Neural progenitor cell (in vitro differentiated cells): ENCODE measurements around the gene USP35. TPM values are rescaled to one million over a fixed set of nuclear protein-coding genes. Genes with fewer than 3 reads are reported as not detected.

ENCODE experiments used
- DNase-seq: peaks from one replicate; pipeline ENCODE4 v3.0.0-alpha.2; 2016; ENCODE audit warnings: low spot score
- H2AFZ ChIP-seq: fragments of 200-600 bp; sonication (generic); replicated peaks from 2 replicates; pipeline ENCODE4 v1.6.1; 2016; ENCODE audit warnings: antibody characterized with exemption
- H3F3A ChIP-seq: fragments of 200-600 bp; sonication (generic); 2 replicates; pipeline ENCODE4 v1.6.1; 2016; ENCODE audit warnings: antibody characterized with exemption, low read depth
- H3K27ac ChIP-seq: fragments of 200-600 bp; sonication (generic); 2 replicates; pipeline ENCODE4 v1.5.1; 2016; ENCODE audit warnings: mild to moderate bottlenecking
- H3K27me3 ChIP-seq: fragments of 200-600 bp; sonication (generic); 2 replicates; pipeline ENCODE4 v1.6.1; 2016; ENCODE audit warnings: mild to moderate bottlenecking, moderate library complexity
- H3K36me3 ChIP-seq: fragments of 200-600 bp; sonication (generic); 2 replicates; pipeline ENCODE4 v1.5.1; 2016
- H3K4me1 ChIP-seq: fragments of 200-600 bp; sonication (generic); 2 replicates; pipeline ENCODE4 v1.6.1; 2016; ENCODE audit warnings: mixed run types
- H3K4me2 ChIP-seq: fragments of 200-600 bp; sonication (generic); 2 replicates; pipeline ENCODE4 v1.6.1; 2016
- H3K4me3 ChIP-seq: fragments of 200-600 bp; sonication (generic); 2 replicates; pipeline ENCODE4 v1.5.1; 2016
- H3K79me2 ChIP-seq: fragments of 200-600 bp; sonication (generic); 2 replicates; pipeline ENCODE4 v1.6.1; 2016; ENCODE audit warnings: low read depth
- H3K9ac ChIP-seq: fragments of 200-600 bp; sonication (generic); 2 replicates; pipeline ENCODE4 v1.6.1; 2016
- H3K9me3 ChIP-seq: fragments of 200-600 bp; sonication (generic); 2 replicates; pipeline ENCODE4 v1.5.1; 2016; ENCODE audit warnings: low read depth
- H4K20me1 ChIP-seq: fragments of 200-600 bp; sonication (generic); 2 replicates; pipeline ENCODE4 v1.6.1; 2016; ENCODE audit warnings: low read depth
- H3K27ac Mint-ChIP-seq: 3 replicates; pipeline ENCODE4 v1.8.0; 2021; ENCODE audit warnings: mixed read lengths
- H3K27me3 Mint-ChIP-seq: 2 replicates; pipeline ENCODE4 v1.8.0; 2022; ENCODE audit warnings: low read depth, mild to moderate bottlenecking, inconsistent platforms, moderate library complexity, mixed read lengths; ENCODE audit not compliant: insufficient read depth
- H3K36me3 Mint-ChIP-seq: 3 replicates; pipeline ENCODE4 v1.8.0; 2021; ENCODE audit warnings: mixed read lengths
- H3K4me1 Mint-ChIP-seq: 3 replicates; pipeline ENCODE4 v1.8.0; 2021; ENCODE audit warnings: mixed read lengths
- H3K4me3 Mint-ChIP-seq: 3 replicates; pipeline ENCODE4 v1.8.0; 2021; ENCODE audit warnings: mild to moderate bottlenecking, moderate library complexity, mixed read lengths
- H3K9me3 Mint-ChIP-seq: 3 replicates; pipeline ENCODE4 v1.8.0; 2020; ENCODE audit warnings: mixed read lengths
- CTCF ChIP-seq: fragments of 200-600 bp; sonication (generic); IDR thresholded peaks from 2 replicates; pipeline ENCODE4 v1.5.1; 2017; ENCODE audit warnings: antibody characterized with exemption, mild to moderate bottlenecking
- EZH2 ChIP-seq: fragments of 200-600 bp; sonication (generic); IDR thresholded peaks from 2 replicates; pipeline ENCODE4 v1.6.1; 2017; ENCODE audit warnings: antibody characterized with exemption, mild to moderate bottlenecking, moderate library complexity
- EZH2phosphoT487 ChIP-seq: fragments of 200-600 bp; sonication (generic); IDR thresholded peaks from 2 replicates; pipeline ENCODE4 v1.6.1; 2017; ENCODE audit warnings: antibody characterized with exemption
- total RNA-seq: library from RNA; depleted of rRNA; stranded (reverse); fragments of >200 nt; gene quantifications from 2 replicates; pipeline ENCODE4 v1.2.3, GENCODE V29; 2015; ENCODE audit warnings: low replicate concordance

The USP35 gene
- total RNA-seq, 1 donor from 2014 or later: 4.2 TPM

- Mint-ChIP-seq H3K27me3 (peaks cover 3% of the 10 kb centered on the region), H3K27ac (no peak overlapping the region), H3K4me1 (no peaks in the 10 kb centered on the region), H3K4me3 (no peak overlapping the region), H3K36me3 (peaks cover 24% of the 10 kb centered on the region), H3K9me3 (no peaks in the 10 kb centered on the region)
- Histone ChIP-seq H3K9me3 (no peaks in the 10 kb centered on the region), H3K27me3 (no peaks in the 10 kb centered on the region), H3K79me2 (no peaks in the 10 kb centered on the region), H3K4me1 (no peaks in the 10 kb centered on the region), H3K9ac (no peak overlapping the region), H3K4me2 (no peak overlapping the region), H2AFZ (no peak overlapping the region), H3K27ac (no peak overlapping the region), H3K36me3 (no peaks in the 10 kb centered on the region), H3K4me3 (no peak overlapping the region), H3F3A (no peaks in the 10 kb centered on the region), H4K20me1 (no peaks in the 10 kb centered on the region)
- DNase-seq: no peak
- TF ChIP-seq CTCF (no peak), EZH2 (no peak), EZH2phosphoT487 (no peak)
Measured at GRCh38 chr11:78205256-78205655, 16.5 kb downstream of the USP35 start.

DNA sequence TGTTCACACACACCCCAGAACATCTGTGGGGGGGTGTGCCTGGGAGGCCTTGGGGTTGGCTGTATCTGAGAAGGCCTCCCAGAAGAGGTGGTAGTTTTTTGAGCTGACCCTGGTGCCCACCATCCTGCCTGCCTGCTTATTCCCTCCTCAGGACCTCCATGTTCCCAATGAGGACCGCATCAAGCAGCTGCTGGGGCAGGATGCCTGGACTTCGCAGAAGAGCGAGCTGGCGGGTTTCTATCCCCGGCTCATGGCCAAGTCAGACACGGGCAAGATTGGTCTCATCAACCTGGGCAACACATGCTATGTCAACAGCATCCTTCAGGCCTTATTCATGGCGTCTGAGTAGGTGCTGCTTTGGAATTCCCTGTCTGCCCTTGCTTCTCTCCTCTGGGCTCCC is 17.0 kb downstream of the USP35 start:
- Histone ChIP-seq H3K27ac (no peak overlapping the region), H3F3A (no peaks in the 10 kb centered on the region), H3K79me2 (no peaks in the 10 kb centered on the region), H3K9ac (no peak overlapping the region), H3K9me3 (no peaks in the 10 kb centered on the region), H3K4me1 (no peaks in the 10 kb centered on the region), H3K36me3 (no peaks in the 10 kb centered on the region), H3K27me3 (no peaks in the 10 kb centered on the region), H4K20me1 (no peaks in the 10 kb centered on the region), H3K4me3 (no peak overlapping the region), H2AFZ (no peak overlapping the region), H3K4me2 (no peak overlapping the region)
- Mint-ChIP-seq H3K27ac (no peak overlapping the region), H3K9me3 (no peaks in the 10 kb centered on the region), H3K36me3 (peaks cover 27% of the 10 kb centered on the region), H3K4me1 (no peaks in the 10 kb centered on the region), H3K27me3 (peaks cover 3% of the 10 kb centered on the region), H3K4me3 (no peak overlapping the region)
- TF ChIP-seq EZH2phosphoT487 (no peak), EZH2 (no peak), CTCF (no peak)
- no peak for DNase-seq

- H3K9me3 ChIP-seq: no peaks in the 10 kb centered on the region
- Mint-ChIP-seq H3K27me3 (peaks cover 4% of the 10 kb centered on the region), H3K4me3 (no peak overlapping the region), H3K9me3 (peaks cover 2% of the 10 kb centered on the region), H3K36me3 (peaks cover 31% of the 10 kb centered on the region), H3K4me1 (no peaks in the 10 kb centered on the region), H3K27ac (no peak overlapping the region)
- no peak for DNase-seq
- H3K9ac ChIP-seq: no peak overlapping the region
- TF ChIP-seq EZH2phosphoT487 (no peak), EZH2 (no peak), CTCF (no peak)
- no peak overlapping the region for H3K27ac ChIP-seq
- H3K4me3 ChIP-seq: no peak overlapping the region
- no peaks in the 10 kb centered on the region for H4K20me1 ChIP-seq
- H3K36me3 ChIP-seq: no peaks in the 10 kb centered on the region
- no peaks in the 10 kb centered on the region for H3K79me2 ChIP-seq
- no peaks in the 10 kb centered on the region for H3K4me1 ChIP-seq
- H2AFZ ChIP-seq: no peak overlapping the region
- no peaks in the 10 kb centered on the region for H3F3A ChIP-seq
- no peaks in the 10 kb centered on the region for H3K27me3 ChIP-seq
- no peak overlapping the region for H3K4me2 ChIP-seq
Measured at GRCh38 chr11:78207532-78208256, 19.0 kb downstream of the USP35 start.
